ENCODE results near the gene OR4D5.

- no peak for TF ChIP-seq CTCF (IDR thresholded peaks at IDR 0.05)
- no peak for TF ChIP-seq POLR2A (IDR thresholded peaks at IDR 0.05)
Measured at GRCh38 chr11:123945132-123945531, 5.7 kb downstream of the OR4D5 start.

All from transverse colon (tissue), 3 donors.